ENCODE data around the gene STH. TPM values are rescaled to one million over a fixed set of nuclear protein-coding genes. Genes with fewer than 3 reads are reported as not detected.

STH gene
- total RNA-seq, 2 donors from 2014 or later: not detected

GRCh38 chr17:45981306-45981705 lies 17.7 kb upstream of the STH start:
- Histone ChIP-seq H3K9ac (ENCODE audit: extremely low read depth, low read length, poor library complexity, severe bottlenecking) (no peak overlapping the region), H3K27ac (ENCODE audit: low read depth, low read length) (no peak overlapping the region), H3K4me1 (ENCODE audit: control insufficient read depth, insufficient read depth, low read length) (no peaks in the 10 kb centered on the region), H3K9me3 (ENCODE audit: control insufficient read depth, low read length) (no peaks in the 10 kb centered on the region), H3K4me3 (ENCODE audit: low read length) (no peak overlapping the region), H3K27me3 (ENCODE audit: control insufficient read depth, insufficient read depth, low read length, poor library complexity, severe bottlenecking) (no peaks in the 10 kb centered on the region), H3K36me3 (ENCODE audit: control insufficient read depth, insufficient read depth, low read length) (no peaks in the 10 kb centered on the region)
- Mint-ChIP-seq H3K9me3 (no peaks in the 10 kb centered on the region), H3K36me3 (ENCODE audit: low read depth) (no peaks in the 10 kb centered on the region), H3K27ac (no peak overlapping the region), H3K4me1 (no peaks in the 10 kb centered on the region), H3K4me3 (no peak overlapping the region), H3K27me3 (ENCODE audit: insufficient read depth) (no peaks in the 10 kb centered on the region)
- no peak for DNase-seq
- no peak for TF ChIP-seq CTCF (conservative IDR thresholded peaks at IDR 0.05)
- whole genome bisulfite sequencing, 2 experiments (ENCODE audit: insufficient coverage in 1 of 2, insufficient read length in 1 of 2): 89 to 93% methylated on average over 6 to 7 of the region's 7 CpGs

- Histone ChIP-seq H3K9me3 (ENCODE audit: control insufficient read depth, low read length) (no peaks in the 10 kb centered on the region), H3K4me3 (ENCODE audit: low read length) (no peak overlapping the region), H3K9ac (ENCODE audit: extremely low read depth, low read length, poor library complexity, severe bottlenecking) (no peak overlapping the region), H3K27ac (ENCODE audit: low read depth, low read length) (no peak overlapping the region), H3K36me3 (ENCODE audit: control insufficient read depth, insufficient read depth, low read length) (no peaks in the 10 kb centered on the region), H3K27me3 (ENCODE audit: control insufficient read depth, insufficient read depth, low read length, poor library complexity, severe bottlenecking) (no peaks in the 10 kb centered on the region), H3K4me1 (ENCODE audit: control insufficient read depth, insufficient read depth, low read length) (no peaks in the 10 kb centered on the region)
- no peaks in the 10 kb centered on the region for H3K27me3 Mint-ChIP-seq (ENCODE audit: insufficient read depth)
- H3K36me3 Mint-ChIP-seq (ENCODE audit: low read depth): no peaks in the 10 kb centered on the region
- TF ChIP-seq CTCF (conservative IDR thresholded peaks at IDR 0.05): no peak
- no peak overlapping the region for H3K4me3 Mint-ChIP-seq
- no peaks in the 10 kb centered on the region for H3K9me3 Mint-ChIP-seq
- H3K4me1 Mint-ChIP-seq: no peaks in the 10 kb centered on the region
- WGBS, 2 experiments (ENCODE audit: insufficient coverage in 1 of 2, insufficient read length in 1 of 2): 93% methylated on average over 23 to 41 of the region's 41 CpGs
- DNase-seq: no peak
- no peak overlapping the region for H3K27ac Mint-ChIP-seq
These were observed 16.0 kb upstream of the STH start for GRCh38 chr17:45982791-45983613.

GRCh38 chr17:45983614-45984310 lies 15.3 kb upstream of the STH start:
- no peak for DNase-seq
- TF ChIP-seq CTCF (conservative IDR thresholded peaks at IDR 0.05): no peak

More at GRCh38 chr17:45983614-45984310, 15.3 kb upstream of the STH start:
- Histone ChIP-seq H3K9ac (ENCODE audit: extremely low read depth, low read length, poor library complexity, severe bottlenecking) (no peak overlapping the region), H3K4me3 (ENCODE audit: low read length) (no peak overlapping the region), H3K9me3 (ENCODE audit: control insufficient read depth, low read length) (no peaks in the 10 kb centered on the region), H3K36me3 (ENCODE audit: control insufficient read depth, insufficient read depth, low read length) (no peaks in the 10 kb centered on the region), H3K27ac (ENCODE audit: low read depth, low read length) (no peak overlapping the region), H3K27me3 (ENCODE audit: control insufficient read depth, insufficient read depth, low read length, poor library complexity, severe bottlenecking) (no peaks in the 10 kb centered on the region), H3K4me1 (ENCODE audit: control insufficient read depth, insufficient read depth, low read length) (no peaks in the 10 kb centered on the region)
- Mint-ChIP-seq H3K27ac (no peak overlapping the region), H3K4me1 (no peaks in the 10 kb centered on the region), H3K9me3 (no peaks in the 10 kb centered on the region), H3K4me3 (no peak overlapping the region), H3K27me3 (ENCODE audit: insufficient read depth) (no peaks in the 10 kb centered on the region), H3K36me3 (ENCODE audit: low read depth) (no peaks in the 10 kb centered on the region)
- 80 to 85% methylated on average over 15 to 31 of the region's 31 CpGs for WGBS, 2 experiments (ENCODE audit: insufficient coverage in 1 of 2, insufficient read length in 1 of 2)

All from endodermal cell (in vitro differentiated cells).